Measurements from ENCODE around the gene KAT2A. TPM values are rescaled to one million over a fixed set of nuclear protein-coding genes. Genes with fewer than 3 reads are reported as not detected.

The KAT2A gene
- total RNA-seq, 1 experiment from 2014 or later: 44.8 TPM

GRCh38 chr17:42166196-42166763 lies 45.1 kb upstream of the KAT2A start:
- DNase-seq (ENCODE audit: low spot score) (no peak), ATAC-seq (no peak)
- Mint-ChIP-seq H3K4me1 (0 out of 2 replicates have a peak, but pooled peaks cover 3% of the 10 kb centered on the region), H3K36me3 (no peaks in the 10 kb centered on the region), H3K27me3 (ENCODE audit: low read depth) (no peaks in the 10 kb centered on the region; the same call in 1 of the 2 replicates), H3K27ac (no peak overlapping the region), H3K9me3 (no peaks in the 10 kb centered on the region), H3K4me3 (no peak overlapping the region)
- POLR2A ChIA-PET: no interaction called here
- TF ChIP-seq CTCF (IDR thresholded peaks at IDR 0.05) (no peak), PRRX2 (CRISPR knock-in tag; IDR thresholded peaks at IDR 0.05) (no peak), SMAD3 (CRISPR knock-in tag; IDR thresholded peaks at IDR 0.05; ENCODE audit: borderline replicate concordance) (no peak), PRDM15 (CRISPR knock-in tag; IDR thresholded peaks at IDR 0.05) (no peak), ZNF281 (CRISPR knock-in tag; IDR thresholded peaks at IDR 0.05) (no peak)
- CTCF ChIA-PET: interaction anchor here (0.6 to 1.9 kb wide), 2 partner anchors 14 to 496 kb away, joined by 3 to 5 read pairs; partner anchors contain the start of gene KCNH4

- no peak for ATAC-seq
- no peak for DNase-seq (ENCODE audit: low spot score)
- ChIA-PET POLR2A (no interaction called here), CTCF (interaction anchor here (1.9 kb wide), 1 partner anchor 15 kb away, joined by 5 read pairs; the partner anchor contains the start of gene KCNH4)
- Mint-ChIP-seq H3K27ac (no peak overlapping the region), H3K4me3 (no peak overlapping the region), H3K4me1 (0 out of 2 replicates have a peak, but pooled peaks cover 3% of the 10 kb centered on the region), H3K9me3 (no peaks in the 10 kb centered on the region), H3K36me3 (no peaks in the 10 kb centered on the region), H3K27me3 (ENCODE audit: low read depth) (no peaks in the 10 kb centered on the region; the same call in 1 of the 2 replicates)
- no peak for TF ChIP-seq TEAD4 (CRISPR knock-in tag; IDR thresholded peaks at IDR 0.05)
Observed at GRCh38 chr17:42165751-42166150, 44.6 kb upstream of the KAT2A start.

GRCh38 chr17:42163696-42164407 lies 42.7 kb upstream of the KAT2A start:
- no peaks in the 10 kb centered on the region for H3K9me3 Mint-ChIP-seq
- TF ChIP-seq ATF6 (CRISPR knock-in tag; IDR thresholded peaks at IDR 0.05): no peak
- no peak overlapping the region for H3K4me3 Mint-ChIP-seq
- POLR2A ChIA-PET: no interaction called here
- 0 out of 2 replicates have a peak, but pooled peaks cover 3% of the 10 kb centered on the region for H3K4me1 Mint-ChIP-seq
- H3K27ac Mint-ChIP-seq: no peak overlapping the region; the same call in 1 of the 2 replicates
- no peaks in the 10 kb centered on the region for H3K36me3 Mint-ChIP-seq
- CTCF ChIA-PET: interaction anchor here (0.6 to 3.2 kb wide), 28 partner anchors 8 to 373 kb away, joined by 3 to 33 read pairs (median 4); partner anchors contain the start of genes KAT2A and KCNH4
- no peak for ATAC-seq
- DNase-seq (ENCODE audit: low spot score): no peak
- no peaks in the 10 kb centered on the region; the same call in 1 of the 2 replicates for H3K27me3 Mint-ChIP-seq (ENCODE audit: low read depth)
